ENCODE measurements around the gene TP53RK. TPM values are rescaled to one million over a fixed set of nuclear protein-coding genes. Genes with fewer than 3 reads are reported as not detected.

Gene TP53RK
- total RNA-seq, 2 donors from 2014 or later = 6.6 to 11.7 TPM

DNA sequence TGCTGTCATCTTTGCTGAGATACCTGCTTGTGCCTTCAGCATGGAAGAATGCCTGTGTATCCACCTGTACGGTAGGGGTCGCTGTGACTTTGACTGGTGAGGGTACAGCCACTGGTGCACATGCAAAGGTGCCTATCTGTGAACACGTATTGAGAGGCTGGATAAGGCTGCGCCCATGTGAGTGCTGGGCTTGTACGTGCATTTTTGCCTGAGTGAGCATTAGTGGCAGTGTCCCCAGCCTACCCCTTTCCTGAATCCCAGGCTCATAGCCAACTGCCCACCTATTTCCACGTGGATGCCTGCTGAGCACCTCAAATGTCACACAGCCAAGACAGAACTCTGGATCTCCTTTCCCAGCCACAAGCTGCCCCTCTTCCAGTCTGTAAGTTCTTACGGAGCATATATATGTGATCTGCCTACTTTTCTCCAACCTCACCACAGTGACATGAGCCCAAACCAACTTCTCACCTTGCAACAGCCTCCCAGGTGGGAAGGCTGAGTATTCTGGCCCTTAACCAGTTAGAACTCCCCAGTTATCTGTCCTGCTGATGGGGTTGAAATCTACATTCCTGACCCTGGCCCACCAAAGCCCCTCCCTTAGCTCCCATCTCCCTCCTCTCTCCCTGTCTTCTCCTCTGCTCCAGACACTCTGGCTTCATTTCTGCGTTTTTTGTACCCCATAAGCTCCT lies 19.1 kb upstream of the TP53RK start:
- intact Hi-C loops (cut with DNase I) = no loop called here
- TF ChIP-seq POLR2A (IDR thresholded peaks at IDR 0.05) = peak; percentile 28 to 69 (median 63)
- TF ChIP-seq, protein P1, sequence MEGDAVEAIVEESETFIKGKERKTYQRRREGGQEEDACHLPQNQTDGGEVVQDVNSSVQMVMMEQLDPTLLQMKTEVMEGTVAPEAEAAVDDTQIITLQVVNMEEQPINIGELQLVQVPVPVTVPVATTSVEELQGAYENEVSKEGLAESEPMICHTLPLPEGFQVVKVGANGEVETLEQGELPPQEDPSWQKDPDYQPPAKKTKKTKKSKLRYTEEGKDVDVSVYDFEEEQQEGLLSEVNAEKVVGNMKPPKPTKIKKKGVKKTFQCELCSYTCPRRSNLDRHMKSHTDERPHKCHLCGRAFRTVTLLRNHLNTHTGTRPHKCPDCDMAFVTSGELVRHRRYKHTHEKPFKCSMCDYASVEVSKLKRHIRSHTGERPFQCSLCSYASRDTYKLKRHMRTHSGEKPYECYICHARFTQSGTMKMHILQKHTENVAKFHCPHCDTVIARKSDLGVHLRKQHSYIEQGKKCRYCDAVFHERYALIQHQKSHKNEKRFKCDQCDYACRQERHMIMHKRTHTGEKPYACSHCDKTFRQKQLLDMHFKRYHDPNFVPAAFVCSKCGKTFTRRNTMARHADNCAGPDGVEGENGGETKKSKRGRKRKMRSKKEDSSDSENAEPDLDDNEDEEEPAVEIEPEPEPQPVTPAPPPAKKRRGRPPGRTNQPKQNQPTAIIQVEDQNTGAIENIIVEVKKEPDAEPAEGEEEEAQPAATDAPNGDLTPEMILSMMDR (IDR thresholded peaks at IDR 0.05) = peak; percentile 37 to 68 (median 64)
- Histone ChIP-seq H3K9me3 (no peaks in the 10 kb centered on the region), H3K36me3 (replicated peaks in 1 of 2; ENCODE audit: insufficient read depth in 1 of 2, low read depth in 2 of 2) (no peaks in the 10 kb centered on the region), H3K27ac (peak overlapping the region; percentile 70 to 88 (median 82)), H3K4me1 (peaks cover 34% of the 10 kb centered on the region), H3K27me3 (no peaks in the 10 kb centered on the region), H3K4me3 (no peak overlapping the region)
- WGBS, 2 donors = 33 to 45% methylated on average over 7 to 8 of the region's 8 CpGs
- ATAC-seq (peak; percentile 65), DNase-seq (peak; percentile 81 to 86 (median 83))

GRCh38 chr20:46706242-46706641 lies 17.0 kb upstream of the TP53RK start:
- H3K27me3 ChIP-seq = no peaks in the 10 kb centered on the region
- ATAC-seq = no peak
- no peak for DNase-seq
- H3K36me3 ChIP-seq (replicated peaks in 1 of 2; ENCODE audit: insufficient read depth in 1 of 2, low read depth in 2 of 2) = no peaks in the 10 kb centered on the region
- H3K4me3 ChIP-seq = no peak overlapping the region
- intact Hi-C loops (cut with DNase I) = no loop called here
- H3K4me1 ChIP-seq = peaks cover 15% of the 10 kb centered on the region
- no peak overlapping the region for H3K27ac ChIP-seq
- WGBS, 2 donors = 93 to 98% methylated on average over 2 of the region's 2 CpGs
- H3K9me3 ChIP-seq = no peaks in the 10 kb centered on the region
- TF ChIP-seq POLR2A (IDR thresholded peaks at IDR 0.05) = no peak
- TF ChIP-seq, protein P1 (IDR thresholded peaks at IDR 0.05) = no peak

DNA sequence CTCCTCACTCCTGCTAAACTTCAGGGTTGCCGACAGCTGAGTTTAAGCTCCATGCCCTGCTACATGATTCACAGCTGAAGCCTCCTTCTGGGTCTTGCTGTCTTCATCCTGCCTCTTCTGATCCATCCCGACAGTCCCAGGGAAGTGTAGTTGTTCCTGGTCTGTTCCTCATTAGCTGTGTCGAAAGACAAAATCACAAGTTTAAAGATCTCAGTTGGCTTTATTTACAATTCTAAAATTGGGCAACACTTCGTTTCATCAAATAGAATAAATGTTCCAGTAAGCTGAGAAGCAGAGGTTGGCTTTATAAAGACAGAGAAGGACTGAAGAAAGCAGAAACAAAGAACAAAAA lies 16.1 kb upstream of the TP53RK start:
- no peaks in the 10 kb centered on the region for H3K9me3 ChIP-seq
- H3K36me3 ChIP-seq (replicated peaks in 1 of 2; ENCODE audit: insufficient read depth in 1 of 2, low read depth in 2 of 2) = no peaks in the 10 kb centered on the region
- DNase-seq (no peak), ATAC-seq (no peak)
- WGBS, 2 donors = 61 to 68% methylated on average over 4 of the region's 4 CpGs
- intact Hi-C loops (cut with DNase I) = no loop called here
- H3K4me3 ChIP-seq = no peak overlapping the region
- H3K27me3 ChIP-seq = no peaks in the 10 kb centered on the region
- H3K27ac ChIP-seq = no peak overlapping the region
- peaks cover 6% of the 10 kb centered on the region for H3K4me1 ChIP-seq
- TF ChIP-seq POLR2A (IDR thresholded peaks at IDR 0.05) = no peak
- TF ChIP-seq, protein P1 (IDR thresholded peaks at IDR 0.05) = no peak

DNA sequence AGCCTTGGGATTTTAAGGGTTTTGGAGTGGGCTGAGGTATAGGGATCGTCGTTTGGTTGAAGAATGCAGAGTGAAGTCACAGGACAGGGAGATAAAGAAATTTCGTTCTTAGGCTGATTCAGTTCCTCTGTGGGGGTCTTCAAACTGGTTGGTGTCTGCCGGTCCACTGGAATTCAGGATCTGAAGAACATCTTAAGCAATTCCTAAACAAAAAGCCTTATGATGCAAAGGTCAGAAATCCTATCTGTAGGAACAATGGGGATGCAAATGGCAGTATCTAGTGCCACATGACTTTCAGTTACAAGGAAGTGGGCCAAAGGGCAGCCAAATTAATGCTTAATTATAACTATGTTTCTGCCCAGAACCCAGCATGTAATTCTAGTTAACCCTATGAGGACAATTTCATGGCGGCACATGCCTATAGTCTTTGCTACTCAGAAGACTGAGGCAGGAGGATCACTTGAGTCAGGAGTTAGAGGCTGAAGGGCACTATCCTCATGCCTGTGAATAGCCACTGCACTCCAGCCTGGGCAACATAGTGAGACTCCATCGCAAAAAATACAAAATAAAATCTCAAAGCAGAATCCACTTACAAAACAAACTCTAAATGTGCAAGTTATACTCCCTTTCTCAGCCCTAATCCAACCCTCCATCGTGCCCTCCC lies 15.6 kb upstream of the TP53RK start:
- ATAC-seq = no peak
- Histone ChIP-seq H3K4me3 (no peak overlapping the region), H3K4me1 (peaks cover 3% of the 10 kb centered on the region), H3K27me3 (no peaks in the 10 kb centered on the region), H3K36me3 (replicated peaks in 1 of 2; ENCODE audit: insufficient read depth in 1 of 2, low read depth in 2 of 2) (no peaks in the 10 kb centered on the region), H3K27ac (no peak overlapping the region), H3K9me3 (no peaks in the 10 kb centered on the region)
- TF ChIP-seq, protein P1 (IDR thresholded peaks at IDR 0.05) = no peak
- no peak for TF ChIP-seq POLR2A (IDR thresholded peaks at IDR 0.05)
- intact Hi-C loops (cut with DNase I) = no loop called here
- DNase-seq = no peak
- WGBS, 2 donors = 61 to 72% methylated on average over 7 of the region's 7 CpGs

Measured in body of pancreas (tissue), 4 donors.